ENCODE results near the gene TMEM187. TPM values are rescaled to one million over a fixed set of nuclear protein-coding genes. Genes with fewer than 3 reads are reported as not detected.
A peak's percentile ranks its signal among the peaks of the same experiment; 100 is the strongest.

Gene TMEM187
- total and polyA plus RNA-seq, 3 experiments from 2014 or later: 3.3 to 17.2 (median 3.5) TPM

DNA sequence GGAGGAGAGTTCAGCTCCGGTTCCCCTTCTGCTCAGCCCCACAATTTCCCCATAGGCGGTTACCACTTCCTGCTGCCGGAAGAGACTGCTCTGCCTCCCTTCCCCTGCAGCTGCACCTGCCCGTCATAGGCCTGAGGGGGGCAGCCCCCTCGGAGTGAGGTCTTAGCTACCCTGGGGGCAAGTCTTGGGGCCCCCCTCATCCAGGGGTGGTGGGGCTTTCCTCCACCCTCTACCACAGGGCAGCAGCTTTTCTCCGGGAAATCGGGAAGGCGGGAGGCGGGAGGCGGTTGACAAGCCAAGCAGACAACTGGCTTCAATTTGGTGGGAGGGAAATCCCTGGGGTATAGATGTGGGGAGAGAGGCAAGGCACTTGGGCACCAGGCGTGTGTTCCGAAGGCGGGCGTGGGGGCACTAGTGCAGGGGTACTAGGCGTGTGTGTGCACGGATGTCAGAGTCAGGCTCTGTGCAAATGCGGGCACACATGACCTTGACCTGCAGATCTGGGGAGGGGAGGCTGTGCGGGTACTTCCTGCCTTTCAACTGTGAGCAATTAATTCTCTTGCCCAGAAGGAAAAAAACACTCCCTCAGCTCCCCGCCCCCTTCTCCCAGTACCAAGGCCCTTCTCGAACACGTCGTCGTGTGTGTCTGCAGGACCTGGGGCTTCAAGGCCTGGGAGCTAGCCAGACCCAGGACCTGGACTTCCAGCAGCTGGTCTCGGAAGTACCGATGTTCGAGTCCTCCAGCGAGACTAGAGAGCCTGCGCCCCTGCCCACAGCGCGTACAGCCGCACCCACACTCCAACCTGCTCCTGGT is 45.5 kb upstream of the TMEM187 start:
- H3K4me3 Mint-ChIP-seq: peak overlapping the region; percentile 89 to 95 (median 91)
- POLR2A ChIA-PET: interaction anchor here (0.9 to 3.4 kb wide), 12 partner anchors 9 to 563 kb away, joined by 3 to 27 read pairs (median 4); partner anchors contain the start of genes HCFC1, IDH3G, NAA10 and SSR4

DNA sequence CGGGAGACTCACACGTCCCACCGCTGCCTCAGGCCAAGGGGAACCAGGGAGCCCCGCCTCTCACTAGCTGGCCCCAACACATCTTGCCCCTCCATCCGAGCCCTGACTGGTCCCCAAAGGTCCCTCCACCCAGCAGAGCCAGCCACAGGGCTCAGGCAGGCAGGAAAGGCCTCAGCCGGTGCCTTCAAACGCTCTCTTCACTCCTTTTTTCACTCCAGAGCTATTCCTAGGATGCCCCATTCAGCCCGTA is 45.0 kb upstream of the TMEM187 start:
- peaks cover 0 to 3% (median 0%) of the 10 kb centered on the region in 5 donors for H3K9me3 Mint-ChIP-seq
- no peak for DNase-seq
- H3K4me3 Mint-ChIP-seq: peak overlapping the region; percentile 89 to 95 (median 91)
- H3K4me3 ChIP-seq (ENCODE audit: low read length): peak overlapping the region; percentile 86
- peaks cover 46 to 65% (median 50%) of the 10 kb centered on the region in 3 donors for H3K4me1 Mint-ChIP-seq
- H3K27me3 ChIP-seq (ENCODE audit: insufficient read depth, low read length, poor library complexity, severe bottlenecking): no peaks in the 10 kb centered on the region
- peak overlapping the region; percentile 91 to 100 (median 99) for H3K27ac Mint-ChIP-seq
- ChIA-PET POLR2A (interaction anchor here (1.0 to 3.4 kb wide), 8 partner anchors 13 to 450 kb away, joined by 3 to 27 read pairs (median 4); partner anchors contain the start of genes HCFC1, IDH3G, SSR4 and TMEM187), CTCF (interaction anchor here (1.4 to 10.5 kb wide), 6 partner anchors 17 to 127 kb away, joined by 3 to 230 read pairs (median 5); partner anchors contain the start of genes HCFC1 and RENBP)
- H3K27me3 Mint-ChIP-seq: no peaks in the 10 kb centered on the region
- H3K36me3 ChIP-seq (ENCODE audit: insufficient read depth, low read length): no peaks in the 10 kb centered on the region
- peak overlapping the region; percentile 91 for H3K27ac ChIP-seq (ENCODE audit: low read depth, low read length)
- peaks cover 14% of the 10 kb centered on the region for H3K4me1 ChIP-seq (ENCODE audit: insufficient read depth, low read length)
- no peaks in the 10 kb centered on the region for H3K9me3 ChIP-seq (ENCODE audit: low read length)
- H3K36me3 Mint-ChIP-seq: peaks cover 3 to 35% (median 4%) of the 10 kb centered on the region in 3 donors

More for the DNA sequence above, 45.5 kb upstream of the TMEM187 start:
- peak; percentile 69 to 90 (median 86) for DNase-seq
- Mint-ChIP-seq H3K27me3 (no peaks in the 10 kb centered on the region), H3K4me1 (peaks cover 51 to 71% (median 55%) of the 10 kb centered on the region in 3 donors), H3K27ac (peak overlapping the region; percentile 91 to 100 (median 99)), H3K9me3 (peaks cover 0 to 3% (median 0%) of the 10 kb centered on the region in 5 donors), H3K36me3 (peaks cover 3 to 34% (median 4%) of the 10 kb centered on the region in 3 donors)
- CTCF ChIA-PET: interaction anchor here (0.8 to 10.5 kb wide), 11 partner anchors 16 to 442 kb away, joined by 3 to 230 read pairs (median 3); partner anchors contain the start of genes HCFC1 and RENBP
- Histone ChIP-seq H3K36me3 (ENCODE audit: insufficient read depth, low read length) (no peaks in the 10 kb centered on the region), H3K9me3 (ENCODE audit: low read length) (no peaks in the 10 kb centered on the region), H3K27ac (ENCODE audit: low read depth, low read length) (peak overlapping the region; percentile 91), H3K4me3 (ENCODE audit: low read length) (peak overlapping the region; percentile 86), H3K27me3 (ENCODE audit: insufficient read depth, low read length, poor library complexity, severe bottlenecking) (no peaks in the 10 kb centered on the region), H3K4me1 (ENCODE audit: insufficient read depth, low read length) (peaks cover 14% of the 10 kb centered on the region)

DNA sequence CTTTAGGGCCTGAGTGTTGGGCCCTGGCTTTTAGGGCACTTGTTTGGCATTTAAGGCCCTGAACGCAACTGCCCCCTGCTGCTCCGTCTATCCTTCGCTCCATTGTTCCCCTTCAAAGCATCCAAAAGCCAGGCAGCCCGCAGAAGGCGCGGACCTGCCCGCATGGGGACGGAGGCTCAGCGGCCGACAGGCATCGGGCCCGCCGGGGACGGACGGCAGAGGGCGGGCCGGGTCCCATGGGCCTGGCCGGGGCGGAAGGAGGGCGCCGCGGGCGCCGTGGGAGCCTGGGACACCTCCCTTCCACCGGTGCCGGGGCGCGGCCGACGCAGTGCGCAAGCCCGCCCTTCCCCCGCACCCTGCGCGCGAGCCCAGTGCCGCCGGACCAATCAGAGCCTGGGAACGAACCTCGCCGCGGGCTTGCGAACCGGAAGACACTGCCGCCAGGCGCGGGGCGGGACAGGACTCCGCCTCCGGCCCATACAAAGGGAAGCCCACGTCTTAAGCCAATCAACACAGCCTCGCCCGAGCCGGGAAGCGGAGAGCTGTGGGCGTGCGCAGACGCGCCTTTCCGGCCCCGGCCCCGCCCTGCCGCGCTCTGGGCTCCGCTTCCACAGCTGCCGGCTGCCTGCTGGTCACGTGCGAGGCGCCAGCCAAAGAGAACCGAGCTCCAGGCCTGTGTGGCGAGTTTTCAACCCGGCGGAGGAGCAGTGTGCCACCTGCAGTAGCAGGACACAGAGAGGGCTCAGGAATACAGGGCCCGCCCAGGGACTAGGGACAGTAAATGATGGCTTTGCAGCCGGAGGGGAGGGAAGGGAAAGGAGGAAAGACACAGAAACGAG is 44.4 kb upstream of the TMEM187 start:
- H3K4me1 Mint-ChIP-seq: peaks cover 43 to 61% (median 46%) of the 10 kb centered on the region in 3 donors
- DNase-seq: peak; percentile 86 to 98 (median 96)
- Histone ChIP-seq H3K9me3 (ENCODE audit: low read length) (no peaks in the 10 kb centered on the region), H3K27ac (ENCODE audit: low read depth, low read length) (peak overlapping the region; percentile 91), H3K4me1 (ENCODE audit: insufficient read depth, low read length) (peaks cover 11% of the 10 kb centered on the region), H3K36me3 (ENCODE audit: insufficient read depth, low read length) (no peaks in the 10 kb centered on the region), H3K4me3 (ENCODE audit: low read length) (peak overlapping the region; percentile 86), H3K27me3 (ENCODE audit: insufficient read depth, low read length, poor library complexity, severe bottlenecking) (no peaks in the 10 kb centered on the region)
- no peaks in the 10 kb centered on the region for H3K27me3 Mint-ChIP-seq
- H3K36me3 Mint-ChIP-seq: peaks cover 3 to 37% (median 4%) of the 10 kb centered on the region in 3 donors
- peak overlapping the region; percentile 91 to 100 (median 99) for H3K27ac Mint-ChIP-seq
- ChIA-PET CTCF (interaction anchor here (1.4 to 10.5 kb wide), 6 partner anchors 17 to 128 kb away, joined by 3 to 230 read pairs (median 5); partner anchors contain the start of genes HCFC1 and RENBP), POLR2A (interaction anchor here (0.8 to 3.4 kb wide), 12 partner anchors 10 to 588 kb away, joined by 3 to 27 read pairs (median 4); partner anchors contain the start of genes FAM3A, HCFC1, IDH3G and SSR4)
- peak overlapping the region; percentile 89 to 95 (median 91) for H3K4me3 Mint-ChIP-seq
- H3K9me3 Mint-ChIP-seq: peaks cover 0 to 3% (median 0%) of the 10 kb centered on the region in 5 donors

DNA sequence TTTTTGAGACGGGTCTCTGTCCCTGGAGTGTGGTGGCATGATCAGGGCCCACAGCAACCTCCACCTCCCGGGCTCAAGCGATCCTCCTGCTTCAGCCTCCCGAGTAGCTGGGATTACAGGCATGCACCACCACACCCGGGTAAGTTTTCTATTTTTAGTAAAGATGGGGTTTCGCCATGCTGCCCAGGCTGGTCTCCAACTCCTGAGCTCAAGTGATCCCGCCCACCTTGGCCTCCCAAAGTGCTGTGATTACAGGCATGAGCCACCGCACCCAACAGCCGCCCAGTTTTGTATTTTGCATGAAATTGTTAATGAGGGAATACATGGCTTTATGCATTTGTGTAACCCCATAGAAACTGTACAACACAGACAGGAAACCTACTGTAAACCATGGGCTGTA is 43.7 kb upstream of the TMEM187 start:
- Mint-ChIP-seq H3K27me3 (no peaks in the 10 kb centered on the region), H3K9me3 (peaks cover 0 to 3% (median 0%) of the 10 kb centered on the region in 5 donors), H3K36me3 (peaks cover 3 to 38% (median 4%) of the 10 kb centered on the region in 3 donors), H3K4me3 (peak overlapping the region in 6 of 7 donors; percentile 20 to 89 (median 50)), H3K4me1 (peaks cover 41 to 57% (median 44%) of the 10 kb centered on the region in 3 donors), H3K27ac (peak overlapping the region; percentile 34 to 99 (median 82))
- Histone ChIP-seq H3K4me3 (ENCODE audit: low read length) (no peak overlapping the region), H3K27ac (ENCODE audit: low read depth, low read length) (no peak overlapping the region), H3K27me3 (ENCODE audit: insufficient read depth, low read length, poor library complexity, severe bottlenecking) (no peaks in the 10 kb centered on the region), H3K4me1 (ENCODE audit: insufficient read depth, low read length) (peaks cover 7% of the 10 kb centered on the region), H3K36me3 (ENCODE audit: insufficient read depth, low read length) (no peaks in the 10 kb centered on the region), H3K9me3 (ENCODE audit: low read length) (no peaks in the 10 kb centered on the region)
- DNase-seq: no peak
- ChIA-PET POLR2A (interaction anchor here (0.8 to 3.4 kb wide), 8 partner anchors 10 to 587 kb away, joined by 3 to 27 read pairs (median 4); partner anchors contain the start of genes FAM3A, HCFC1, IDH3G and SSR4), CTCF (interaction anchor here (1.5 to 10.5 kb wide), 3 partner anchors 18 to 43 kb away, joined by 5 to 230 read pairs (median 6); partner anchors contain the start of genes HCFC1 and RENBP)

DNA sequence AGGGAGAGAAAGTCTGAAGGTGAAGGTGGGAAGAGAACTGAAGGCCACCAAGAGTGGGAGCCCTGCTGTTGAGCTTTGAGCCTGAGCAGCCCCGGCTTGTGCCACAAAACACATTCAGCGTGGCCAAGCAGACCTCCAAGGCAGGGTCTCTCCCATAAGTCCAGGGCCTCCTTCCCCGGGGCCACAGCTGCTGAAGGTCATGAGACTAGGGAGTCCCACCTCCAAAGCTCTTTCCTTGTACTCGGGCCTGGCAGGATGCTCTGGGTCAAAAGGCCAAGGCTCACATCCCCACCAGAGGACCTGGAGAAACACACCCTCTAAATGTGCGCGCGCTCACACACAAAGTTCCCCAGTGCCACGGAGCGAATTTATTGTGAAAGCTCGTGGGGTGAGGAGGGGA is 43.0 kb upstream of the TMEM187 start:
- Histone ChIP-seq H3K9me3 (ENCODE audit: low read length) (no peaks in the 10 kb centered on the region), H3K27me3 (ENCODE audit: insufficient read depth, low read length, poor library complexity, severe bottlenecking) (no peaks in the 10 kb centered on the region), H3K36me3 (ENCODE audit: insufficient read depth, low read length) (no peaks in the 10 kb centered on the region), H3K4me1 (ENCODE audit: insufficient read depth, low read length) (peaks cover 7% of the 10 kb centered on the region), H3K4me3 (ENCODE audit: low read length) (no peak overlapping the region), H3K27ac (ENCODE audit: low read depth, low read length) (no peak overlapping the region)
- H3K36me3 Mint-ChIP-seq: peaks cover 3 to 40% (median 4%) of the 10 kb centered on the region in 3 donors
- no peak overlapping the region for H3K4me3 Mint-ChIP-seq
- H3K27me3 Mint-ChIP-seq: peaks cover 0 to 2% of the 10 kb centered on the region in 2 donors
- H3K27ac Mint-ChIP-seq: peak overlapping the region in 6 of 8 donors; percentile 52 to 98 (median 84)
- ChIA-PET POLR2A (interaction anchor here (3.4 kb wide), 1 partner anchor 42 kb away, joined by 27 read pairs; the partner anchor contains the start of genes HCFC1 and TMEM187), CTCF (interaction anchor here (10.5 kb wide), 1 partner anchor 19 kb away, joined by 230 read pairs; the partner anchor contains the start of gene RENBP)
- peaks cover 40 to 55% (median 45%) of the 10 kb centered on the region in 3 donors for H3K4me1 Mint-ChIP-seq
- DNase-seq: no peak
- peaks cover 0 to 3% (median 0%) of the 10 kb centered on the region in 5 donors for H3K9me3 Mint-ChIP-seq

DNA sequence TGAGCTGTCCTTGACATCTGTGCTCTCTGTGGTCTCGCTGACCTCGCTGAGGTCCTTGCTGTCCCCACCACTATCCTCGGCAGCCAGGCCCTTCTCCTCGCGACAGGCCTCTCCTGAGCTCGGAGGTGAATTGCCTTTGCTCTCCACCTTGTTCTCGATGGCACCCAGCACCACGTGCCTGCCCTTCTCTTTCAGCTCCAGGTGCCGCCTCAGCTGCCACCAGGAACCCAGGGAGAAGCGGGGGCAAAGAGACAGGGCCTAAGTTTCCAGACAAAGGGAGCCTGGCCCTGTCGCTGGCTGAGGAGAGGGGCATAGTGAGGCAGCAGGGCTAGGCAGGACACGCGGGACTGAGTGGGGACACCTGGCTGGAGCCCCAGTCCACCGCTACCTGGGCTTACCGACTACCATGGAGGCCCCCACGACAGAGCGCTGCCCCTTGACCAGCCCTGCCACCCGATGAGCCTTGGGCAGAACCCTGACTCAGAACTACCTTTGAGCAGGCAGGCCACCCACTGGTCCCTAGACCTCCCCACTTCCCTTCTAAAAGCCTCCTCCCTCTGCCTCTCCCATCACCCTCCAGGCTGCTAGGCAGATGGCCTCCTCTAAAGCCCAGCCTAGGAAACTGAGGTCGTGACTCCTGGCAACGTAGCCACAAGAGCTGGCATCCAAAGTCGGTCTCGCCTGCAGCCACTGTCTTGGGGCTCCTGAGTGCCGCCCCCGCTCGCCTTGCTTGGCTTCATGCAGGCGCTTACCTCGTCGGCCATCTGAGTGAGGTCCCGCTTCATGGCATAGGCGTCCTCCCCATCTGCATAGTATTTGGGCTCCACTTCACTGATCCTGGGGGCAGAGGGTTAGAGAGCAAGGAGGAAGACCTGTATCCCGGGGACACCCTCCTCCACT is 42.3 kb upstream of the TMEM187 start:
- no peaks in the 10 kb centered on the region for H3K36me3 ChIP-seq (ENCODE audit: insufficient read depth, low read length)
- CTCF ChIA-PET: interaction anchor here (1.3 to 10.5 kb wide), 2 partner anchors 19 to 24 kb away, joined by 3 to 230 read pairs; partner anchors contain the start of gene RENBP
- no peaks in the 10 kb centered on the region for H3K27me3 ChIP-seq (ENCODE audit: insufficient read depth, low read length, poor library complexity, severe bottlenecking)
- H3K9me3 ChIP-seq (ENCODE audit: low read length): no peaks in the 10 kb centered on the region
- Mint-ChIP-seq H3K27me3 (peaks cover 0 to 2% of the 10 kb centered on the region in 2 donors), H3K36me3 (peaks cover 3 to 40% (median 4%) of the 10 kb centered on the region in 3 donors), H3K27ac (peak overlapping the region in 5 of 8 donors; percentile 46 to 92 (median 58)), H3K9me3 (peaks cover 0 to 3% (median 0%) of the 10 kb centered on the region in 5 donors), H3K4me3 (no peak overlapping the region), H3K4me1 (peaks cover 33 to 48% (median 40%) of the 10 kb centered on the region in 3 donors)
- H3K4me1 ChIP-seq (ENCODE audit: insufficient read depth, low read length): peaks cover 7% of the 10 kb centered on the region
- DNase-seq: no peak
- H3K27ac ChIP-seq (ENCODE audit: low read depth, low read length): no peak overlapping the region
- no peak overlapping the region for H3K4me3 ChIP-seq (ENCODE audit: low read length)
- POLR2A ChIA-PET: no interaction called here
